Measurements from ENCODE around the gene VRK1.

GRCh38 chr14:96752125-96752524 is 45.1 kb upstream of the VRK1 start:
- TF ChIP-seq TAF1 (IDR thresholded peaks at IDR 0.05; ENCODE audit: low read depth), result no peak
- no peak for TF ChIP-seq REST (IDR thresholded peaks at IDR 0.05; ENCODE audit: low read depth)
- TF ChIP-seq ZBTB7A (IDR thresholded peaks at IDR 0.05; ENCODE audit: low read depth), result no peak
- no peak for TF ChIP-seq RAD21 (IDR thresholded peaks at IDR 0.05; ENCODE audit: low read depth)

All from Ishikawa (cell line).